VCaP (cell line): ENCODE measurements around the gene SLC16A7.

Experiments used
- H3K27ac ChIP-seq: fragments of 450-650 bp; 2 replicates; pipeline ENCODE4 v1.5.1; 2017
- CTCF ChIP-seq: fragments of 450-650 bp; conservative IDR thresholded peaks from 2 replicates; pipeline ENCODE4 v1.5.1; 2017; ENCODE audit warnings: mild to moderate bottlenecking, moderate library complexity

Gene SLC16A7

GRCh38 chr12:59803735-59804134 is 207.9 kb downstream of the SLC16A7 start:
- no peak for TF ChIP-seq CTCF
- H3K27ac ChIP-seq = no peak overlapping the region

- H3K27ac ChIP-seq = no peak overlapping the region
- peak; percentile 90 for TF ChIP-seq CTCF
Measured at GRCh38 chr12:59808317-59808910, 212.6 kb downstream of the SLC16A7 start.

- no peak for TF ChIP-seq CTCF
- no peak overlapping the region for H3K27ac ChIP-seq
Measured at GRCh38 chr12:59811991-59812390, 216.2 kb downstream of the SLC16A7 start.

GRCh38 chr12:59812716-59813115 is 216.9 kb downstream of the SLC16A7 start:
- no peak for TF ChIP-seq CTCF
- H3K27ac ChIP-seq = no peak overlapping the region

- H3K27ac ChIP-seq = no peak overlapping the region
- no peak for TF ChIP-seq CTCF
Measured at GRCh38 chr12:59820594-59821011, 224.8 kb downstream of the SLC16A7 start.

GRCh38 chr12:59823567-59823966 is 227.7 kb downstream of the SLC16A7 start:
- no peak for TF ChIP-seq CTCF
- no peak overlapping the region for H3K27ac ChIP-seq

GRCh38 chr12:59827767-59828166 is 231.9 kb downstream of the SLC16A7 start:
- TF ChIP-seq CTCF = no peak
- H3K27ac ChIP-seq = no peak overlapping the region
